ENCODE results near the gene SORCS1. TPM values are rescaled to one million over a fixed set of nuclear protein-coding genes. Genes with fewer than 3 reads are reported as not detected.

SORCS1 gene
- polyA plus RNA-seq, 1 of the 3 experiments (the other 2 are of a cell fraction): 0.66 TPM

DNA sequence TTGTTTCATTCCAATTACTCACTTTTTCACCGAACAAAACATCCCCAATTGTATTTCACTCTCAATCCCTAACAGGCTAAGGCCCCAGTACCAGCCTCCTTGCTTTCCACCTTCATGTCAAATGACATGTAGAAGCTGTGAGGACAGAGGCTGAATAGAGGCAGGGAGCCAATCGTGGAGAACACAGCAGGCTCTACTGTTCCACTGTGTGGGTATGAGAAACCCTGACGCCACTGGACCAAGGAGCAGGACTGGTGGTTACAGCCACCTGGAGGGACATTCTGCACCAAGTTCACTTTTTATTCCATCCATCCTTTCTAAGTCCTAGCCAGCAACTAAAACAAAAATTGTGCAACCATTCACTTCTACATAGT, 502.8 kb downstream of the SORCS1 start:
- Histone ChIP-seq H3K9ac (no peak overlapping the region), H3K9me2 (no peaks in the 10 kb centered on the region), H2AFZ (ENCODE audit: low read depth) (no peak overlapping the region), H3K27me3 (ENCODE audit: insufficient read depth) (no peaks in the 10 kb centered on the region), H3K4me1 (ENCODE audit: control insufficient read depth in 1 of 2, insufficient read depth in 2 of 2, low read depth in 1 of 2, low read length in 1 of 2) (no peaks in the 10 kb centered on the region), H3K36me3 (replicated peaks in 1 of 2; ENCODE audit: control insufficient read depth in 1 of 2, insufficient read depth in 2 of 2, low read length in 1 of 2) (no peaks in the 10 kb centered on the region), H3K79me2 (ENCODE audit: insufficient read depth) (no peaks in the 10 kb centered on the region), H3K27ac (ENCODE audit: low read depth in 2 of 2, low read length in 1 of 2) (no peak overlapping the region), H3K4me3 (ENCODE audit: low read depth in 2 of 2, low read length in 1 of 2) (no peak overlapping the region), H3K4me2 (no peak overlapping the region), H3K9me3 (no peaks in the 10 kb centered on the region), H3F3A (replicated peaks; ENCODE audit: insufficient read depth) (no peaks in the 10 kb centered on the region), H4K20me1 (ENCODE audit: insufficient read depth) (no peaks in the 10 kb centered on the region)
- ChIA-PET POLR2A (no interaction called here), CTCF (no interaction called here)
- TF ChIP-seq, protein P1, sequence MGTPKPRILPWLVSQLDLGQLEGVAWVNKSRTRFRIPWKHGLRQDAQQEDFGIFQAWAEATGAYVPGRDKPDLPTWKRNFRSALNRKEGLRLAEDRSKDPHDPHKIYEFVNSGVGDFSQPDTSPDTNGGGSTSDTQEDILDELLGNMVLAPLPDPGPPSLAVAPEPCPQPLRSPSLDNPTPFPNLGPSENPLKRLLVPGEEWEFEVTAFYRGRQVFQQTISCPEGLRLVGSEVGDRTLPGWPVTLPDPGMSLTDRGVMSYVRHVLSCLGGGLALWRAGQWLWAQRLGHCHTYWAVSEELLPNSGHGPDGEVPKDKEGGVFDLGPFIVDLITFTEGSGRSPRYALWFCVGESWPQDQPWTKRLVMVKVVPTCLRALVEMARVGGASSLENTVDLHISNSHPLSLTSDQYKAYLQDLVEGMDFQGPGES (IDR thresholded peaks at IDR 0.05; ENCODE audit: low read depth, low read length): no peak
- DNase-seq: no peak
- 15% methylated on average over 3 of the region's 3 CpGs for WGBS (ENCODE audit: low lambda C conversion rate)

GRCh38 chr10:106661133-106661766, 503.3 kb downstream of the SORCS1 start:
- no peaks in the 10 kb centered on the region for H3K36me3 ChIP-seq (replicated peaks in 1 of 2; ENCODE audit: control insufficient read depth in 1 of 2, insufficient read depth in 2 of 2, low read length in 1 of 2)
- no peaks in the 10 kb centered on the region for H3K27me3 ChIP-seq (ENCODE audit: insufficient read depth)
- no peak overlapping the region for H2AFZ ChIP-seq (ENCODE audit: low read depth)
- ChIA-PET CTCF (interaction anchor here (1.2 kb wide), 1 partner anchor 106 kb away, joined by 3 read pairs; no protein-coding TSS in a partner anchor), POLR2A (no interaction called here)
- no peak overlapping the region for H3K4me3 ChIP-seq (ENCODE audit: low read depth in 2 of 2, low read length in 1 of 2)
- no peak for DNase-seq
- 32% methylated on average over 5 of the region's 5 CpGs for WGBS (ENCODE audit: low lambda C conversion rate)
- no peaks in the 10 kb centered on the region for H3F3A ChIP-seq (replicated peaks; ENCODE audit: insufficient read depth)
- no peaks in the 10 kb centered on the region for H3K79me2 ChIP-seq (ENCODE audit: insufficient read depth)
- H3K4me1 ChIP-seq (ENCODE audit: control insufficient read depth in 1 of 2, insufficient read depth in 2 of 2, low read depth in 1 of 2, low read length in 1 of 2): no peaks in the 10 kb centered on the region
- no peak overlapping the region for H3K4me2 ChIP-seq
- TF ChIP-seq RAD21 (IDR thresholded peaks at IDR 0.05; ENCODE audit: low read length): no peak
- TF ChIP-seq MEF2A (IDR thresholded peaks at IDR 0.05; ENCODE audit: borderline replicate concordance, low read depth): no peak
- no peak for TF ChIP-seq TCF12 (IDR thresholded peaks at IDR 0.05)
- no peak for TF ChIP-seq TAF1 (IDR thresholded peaks at IDR 0.05; ENCODE audit: borderline replicate concordance, low read depth, low read length)
- TF ChIP-seq MAX (IDR thresholded peaks at IDR 0.05; ENCODE audit: low read depth): no peak
- TF ChIP-seq RXRA (IDR thresholded peaks at IDR 0.05; ENCODE audit: borderline replicate concordance, low read depth): no peak
- TF ChIP-seq NFIC (IDR thresholded peaks at IDR 0.05; ENCODE audit: borderline replicate concordance): no peak
- TF ChIP-seq, protein P2, sequence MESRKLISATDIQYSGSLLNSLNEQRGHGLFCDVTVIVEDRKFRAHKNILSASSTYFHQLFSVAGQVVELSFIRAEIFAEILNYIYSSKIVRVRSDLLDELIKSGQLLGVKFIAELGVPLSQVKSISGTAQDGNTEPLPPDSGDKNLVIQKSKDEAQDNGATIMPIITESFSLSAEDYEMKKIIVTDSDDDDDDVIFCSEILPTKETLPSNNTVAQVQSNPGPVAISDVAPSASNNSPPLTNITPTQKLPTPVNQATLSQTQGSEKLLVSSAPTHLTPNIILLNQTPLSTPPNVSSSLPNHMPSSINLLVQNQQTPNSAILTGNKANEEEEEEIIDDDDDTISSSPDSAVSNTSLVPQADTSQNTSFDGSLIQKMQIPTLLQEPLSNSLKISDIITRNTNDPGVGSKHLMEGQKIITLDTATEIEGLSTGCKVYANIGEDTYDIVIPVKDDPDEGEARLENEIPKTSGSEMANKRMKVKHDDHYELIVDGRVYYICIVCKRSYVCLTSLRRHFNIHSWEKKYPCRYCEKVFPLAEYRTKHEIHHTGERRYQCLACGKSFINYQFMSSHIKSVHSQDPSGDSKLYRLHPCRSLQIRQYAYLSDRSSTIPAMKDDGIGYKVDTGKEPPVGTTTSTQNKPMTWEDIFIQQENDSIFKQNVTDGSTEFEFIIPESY (IDR thresholded peaks at IDR 0.05; ENCODE audit: borderline replicate concordance, low read depth): no peak
- no peaks in the 10 kb centered on the region for H4K20me1 ChIP-seq (ENCODE audit: insufficient read depth)
- no peaks in the 10 kb centered on the region for H3K9me3 ChIP-seq
- H3K27ac ChIP-seq (ENCODE audit: low read depth in 2 of 2, low read length in 1 of 2): no peak overlapping the region
- no peaks in the 10 kb centered on the region for H3K9me2 ChIP-seq
- H3K9ac ChIP-seq: no peak overlapping the region
